WTC11 (cell line): ENCODE measurements around the gene CD300LD. TPM values are rescaled to one million over a fixed set of nuclear protein-coding genes. Genes with fewer than 3 reads are reported as not detected.

ENCODE experiments used
- ATAC-seq: fragments of 200-7000 bp; cut with Tn5 transposase; 2 replicates; pipeline ENCODE4 v1.10.0; 2021; ENCODE audit warnings: mild to moderate bottlenecking, moderate library complexity
- CTCF ChIA-PET: fragments of 300-600 bp; sonication (Branson Sonifier 250); formaldehyde crosslinking; loops from one replicate; lab custom pipeline; 2021; ENCODE audit warnings: antibody characterized with exemption; lab: Charles Lee
- POLR2A ChIA-PET: fragments of 350-600 bp; sonication (Branson Sonifier 250); formaldehyde crosslinking; loops from one replicate; lab custom pipeline; 2021; ENCODE audit warnings: antibody characterized with exemption; lab: Charles Lee
- DNase-seq: peaks from one replicate; pipeline ENCODE4 v3.0.0; 2021; ENCODE audit warnings: low spot score
- H3K27ac Mint-ChIP-seq: 2 replicates; pipeline ENCODE4 v1.8.0; 2021; ENCODE audit warnings: mixed read lengths
- H3K27me3 Mint-ChIP-seq: 2 replicates; pipeline ENCODE4 v1.8.0; 2021; ENCODE audit warnings: low read depth, mild to moderate bottlenecking, moderate library complexity, mixed read lengths
- H3K36me3 Mint-ChIP-seq: 2 replicates; pipeline ENCODE4 v1.8.0; 2021; ENCODE audit warnings: mixed read lengths
- H3K4me1 Mint-ChIP-seq: 2 replicates; pipeline ENCODE4 v1.8.0; 2022; ENCODE audit warnings: mixed read lengths
- H3K4me3 Mint-ChIP-seq: 2 replicates; pipeline ENCODE4 v1.8.0; 2021; ENCODE audit warnings: mild to moderate bottlenecking, moderate library complexity, mixed read lengths
- H3K9me3 Mint-ChIP-seq: 2 replicates; pipeline ENCODE4 v1.8.0; 2021; ENCODE audit warnings: mixed read lengths
- ATF1 ChIP-seq: sonication (generic); formaldehyde crosslinking; IDR thresholded peaks from 2 replicates; pipeline ENCODE4 v1.8.1; 2023; ENCODE audit warnings: mild to moderate bottlenecking, moderate library complexity, missing genetic modification reagents
- FOXK1 ChIP-seq: sonication (generic); formaldehyde crosslinking; IDR thresholded peaks from 2 replicates; pipeline ENCODE4 v1.8.0; 2022; ENCODE audit warnings: mild to moderate bottlenecking, moderate library complexity, missing genetic modification reagents
- GABPB1 ChIP-seq: sonication (generic); formaldehyde crosslinking; IDR thresholded peaks from 2 replicates; pipeline ENCODE4 v1.8.1; 2023; ENCODE audit warnings: mild to moderate bottlenecking, missing genetic modification reagents
- GTF2I ChIP-seq: fragments of 250-450 bp; sonication (Bioruptor Pico); conservative IDR thresholded peaks from 2 replicates; pipeline ENCODE4 v1.4.0; 2021; ENCODE audit warnings: mild to moderate bottlenecking
- IRF2 ChIP-seq: sonication (generic); formaldehyde crosslinking; IDR thresholded peaks from 2 replicates; pipeline ENCODE4 v1.8.0; 2022; ENCODE audit warnings: low read depth, missing genetic modification reagents, borderline replicate concordance
- NR1H2 ChIP-seq: sonication (generic); formaldehyde crosslinking; IDR thresholded peaks from 2 replicates; pipeline ENCODE4 v1.9.0; 2021; ENCODE audit warnings: mild to moderate bottlenecking, moderate library complexity, missing genetic modification reagents
- NR2C2 ChIP-seq: sonication (generic); formaldehyde crosslinking; IDR thresholded peaks from 2 replicates; pipeline ENCODE4 v1.8.0; 2022; ENCODE audit warnings: mild to moderate bottlenecking, missing genetic modification reagents
- NR3C1 ChIP-seq: sonication (generic); formaldehyde crosslinking; conservative IDR thresholded peaks from 2 replicates; pipeline ENCODE4 v1.8.1; 2023; ENCODE audit warnings: low read depth, mild to moderate bottlenecking, missing genetic modification reagents
- SOX15 ChIP-seq: fragments of 250-450 bp; sonication (Bioruptor Pico); IDR thresholded peaks from 2 replicates; pipeline ENCODE4 v1.9.0; 2021; ENCODE audit warnings: mild to moderate bottlenecking
- ZNF232 ChIP-seq: sonication (generic); formaldehyde crosslinking; IDR thresholded peaks from 2 replicates; pipeline ENCODE4 v1.8.0; 2022; ENCODE audit warnings: mild to moderate bottlenecking, missing genetic modification reagents
- total RNA-seq: library from RNA; stranded (reverse); gene quantifications from 3 replicates; pipeline ENCODE4 v1.2.3, GENCODE V29; 2021
- TF ChIP-seq, protein P1 (sequence below): sonication (generic); formaldehyde crosslinking; conservative IDR thresholded peaks from 2 replicates; pipeline ENCODE4 v1.8.1; 2023; ENCODE audit warnings: mild to moderate bottlenecking, low read depth, missing genetic modification reagents, moderate library complexity
- TF ChIP-seq, protein P2 (sequence below): fragments of 250-450 bp; sonication (Bioruptor Pico); IDR thresholded peaks from 2 replicates; pipeline ENCODE4 v2.1.2; 2022; ENCODE audit warnings: mild to moderate bottlenecking, moderate library complexity
- TF ChIP-seq, protein P3 (sequence below): fragments of 250-450 bp; sonication (Bioruptor Pico); IDR thresholded peaks from 2 replicates; pipeline ENCODE4 v1.8.0; 2021; ENCODE audit warnings: mild to moderate bottlenecking

CD300LD gene
- total RNA-seq, 1 experiment from 2014 or later, result not detected

DNA sequence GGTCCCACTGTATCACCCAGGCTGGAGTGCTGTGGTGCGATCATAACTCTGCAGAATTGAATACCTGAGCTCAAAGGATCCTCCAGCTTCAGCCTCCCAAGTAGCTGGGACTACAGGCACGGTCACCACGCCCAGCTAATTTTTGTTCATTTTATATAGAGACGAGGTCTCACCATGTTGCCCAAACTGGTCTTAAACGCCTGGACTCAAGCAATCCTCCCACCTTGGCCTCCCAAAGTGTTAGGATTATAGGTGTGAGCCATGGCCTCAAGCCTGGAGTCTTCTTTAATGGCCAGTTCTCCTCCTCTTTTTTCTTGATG lies 61.3 kb downstream of the CD300LD start:
- H3K4me1 Mint-ChIP-seq, result peaks cover 13% of the 10 kb centered on the region

More for the DNA sequence above, 61.3 kb downstream of the CD300LD start:
- TF ChIP-seq, protein P1, sequence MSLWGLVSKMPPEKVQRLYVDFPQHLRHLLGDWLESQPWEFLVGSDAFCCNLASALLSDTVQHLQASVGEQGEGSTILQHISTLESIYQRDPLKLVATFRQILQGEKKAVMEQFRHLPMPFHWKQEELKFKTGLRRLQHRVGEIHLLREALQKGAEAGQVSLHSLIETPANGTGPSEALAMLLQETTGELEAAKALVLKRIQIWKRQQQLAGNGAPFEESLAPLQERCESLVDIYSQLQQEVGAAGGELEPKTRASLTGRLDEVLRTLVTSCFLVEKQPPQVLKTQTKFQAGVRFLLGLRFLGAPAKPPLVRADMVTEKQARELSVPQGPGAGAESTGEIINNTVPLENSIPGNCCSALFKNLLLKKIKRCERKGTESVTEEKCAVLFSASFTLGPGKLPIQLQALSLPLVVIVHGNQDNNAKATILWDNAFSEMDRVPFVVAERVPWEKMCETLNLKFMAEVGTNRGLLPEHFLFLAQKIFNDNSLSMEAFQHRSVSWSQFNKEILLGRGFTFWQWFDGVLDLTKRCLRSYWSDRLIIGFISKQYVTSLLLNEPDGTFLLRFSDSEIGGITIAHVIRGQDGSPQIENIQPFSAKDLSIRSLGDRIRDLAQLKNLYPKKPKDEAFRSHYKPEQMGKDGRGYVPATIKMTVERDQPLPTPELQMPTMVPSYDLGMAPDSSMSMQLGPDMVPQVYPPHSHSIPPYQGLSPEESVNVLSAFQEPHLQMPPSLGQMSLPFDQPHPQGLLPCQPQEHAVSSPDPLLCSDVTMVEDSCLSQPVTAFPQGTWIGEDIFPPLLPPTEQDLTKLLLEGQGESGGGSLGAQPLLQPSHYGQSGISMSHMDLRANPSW (CRISPR knock-in tag), result no peak
- no peak for TF ChIP-seq GTF2I
- TF ChIP-seq IRF2 (CRISPR knock-in tag), result no peak
- TF ChIP-seq, protein P2, sequence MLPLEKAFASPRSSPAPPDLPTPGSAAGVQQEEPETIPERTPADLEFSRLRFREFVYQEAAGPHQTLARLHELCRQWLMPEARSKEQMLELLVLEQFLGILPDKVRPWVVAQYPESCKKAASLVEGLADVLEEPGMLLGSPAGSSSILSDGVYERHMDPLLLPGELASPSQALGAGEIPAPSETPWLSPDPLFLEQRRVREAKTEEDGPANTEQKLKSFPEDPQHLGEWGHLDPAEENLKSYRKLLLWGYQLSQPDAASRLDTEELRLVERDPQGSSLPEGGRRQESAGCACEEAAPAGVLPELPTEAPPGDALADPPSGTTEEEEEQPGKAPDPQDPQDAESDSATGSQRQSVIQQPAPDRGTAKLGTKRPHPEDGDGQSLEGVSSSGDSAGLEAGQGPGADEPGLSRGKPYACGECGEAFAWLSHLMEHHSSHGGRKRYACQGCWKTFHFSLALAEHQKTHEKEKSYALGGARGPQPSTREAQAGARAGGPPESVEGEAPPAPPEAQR, result no peak
- TF ChIP-seq SOX15 (CRISPR knock-in tag), result no peak
- no peak for TF ChIP-seq ZNF232 (CRISPR knock-in tag)
- TF ChIP-seq NR2C2, result no peak
- no peak for TF ChIP-seq ATF1
- TF ChIP-seq GABPB1 (CRISPR knock-in tag), result no peak
- TF ChIP-seq FOXK1 (CRISPR knock-in tag), result no peak
- TF ChIP-seq, protein P3, sequence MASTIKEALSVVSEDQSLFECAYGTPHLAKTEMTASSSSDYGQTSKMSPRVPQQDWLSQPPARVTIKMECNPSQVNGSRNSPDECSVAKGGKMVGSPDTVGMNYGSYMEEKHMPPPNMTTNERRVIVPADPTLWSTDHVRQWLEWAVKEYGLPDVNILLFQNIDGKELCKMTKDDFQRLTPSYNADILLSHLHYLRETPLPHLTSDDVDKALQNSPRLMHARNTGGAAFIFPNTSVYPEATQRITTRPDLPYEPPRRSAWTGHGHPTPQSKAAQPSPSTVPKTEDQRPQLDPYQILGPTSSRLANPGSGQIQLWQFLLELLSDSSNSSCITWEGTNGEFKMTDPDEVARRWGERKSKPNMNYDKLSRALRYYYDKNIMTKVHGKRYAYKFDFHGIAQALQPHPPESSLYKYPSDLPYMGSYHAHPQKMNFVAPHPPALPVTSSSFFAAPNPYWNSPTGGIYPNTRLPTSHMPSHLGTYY (CRISPR knock-in tag), result no peak
- no peak for TF ChIP-seq NR3C1 (CRISPR knock-in tag)
- no peak for TF ChIP-seq NR1H2 (CRISPR knock-in tag)
- Mint-ChIP-seq H3K36me3 (no peaks in the 10 kb centered on the region), H3K27ac (no peak overlapping the region), H3K27me3 (peaks cover 29% of the 10 kb centered on the region), H3K4me3 (no peak overlapping the region), H3K9me3 (peaks cover 3% of the 10 kb centered on the region; the same call in 1 of the 2 replicates)
- ATAC-seq (no peak), DNase-seq (no peak)
- ChIA-PET CTCF (interaction anchor here (0.6 to 3.2 kb wide), 3 partner anchors 66 to 163 kb away, joined by 3 to 13 read pairs (median 7); no protein-coding TSS in a partner anchor), POLR2A (interaction anchor here (0.6 kb wide), 1 partner anchor 24 kb away, joined by 3 read pairs; no protein-coding TSS in a partner anchor)

Other genes starting within 250 kb of the CD300LD start
- gene BTBD17, start 230.4 kb downstream of the CD300LD start, total RNA-seq, result 0.94 to 2.1 TPM (median 2.0 TPM) in 3 replicates
- 0.25 to 0.73 TPM in 2 of 3 replicates, not detected in the other for gene GPR142, start 224.8 kb downstream of the CD300LD start, total RNA-seq
- 19.6 to 20.7 TPM (median 20.6 TPM) in 3 replicates for gene GPRC5C, start 160.2 kb downstream of the CD300LD start, total RNA-seq
- 1.1 to 2.0 TPM (median 1.7 TPM) in 3 replicates for gene CD300A, start 125.6 kb downstream of the CD300LD start, total RNA-seq
- not detected in 3 replicates for gene CD300LB, start 60.8 kb downstream of the CD300LD start, total RNA-seq
- gene CD300C, start 46.2 kb downstream of the CD300LD start, total RNA-seq, result not detected in 3 replicates
- not detected in 3 replicates for gene CD300H, start 24.8 kb downstream of the CD300LD start, total RNA-seq
- not detected in 3 replicates for gene CD300E, start 31.5 kb upstream of the CD300LD start, total RNA-seq
- gene CD300LF, start 120.6 kb upstream of the CD300LD start, total RNA-seq, result not detected in 3 replicates
- 8.8 to 9.4 TPM (median 8.9 TPM) in 3 replicates for gene RAB37, start 145.0 kb upstream of the CD300LD start, total RNA-seq
- 86.9 to 111 TPM (median 97.1 TPM) in 3 replicates for gene NHERF1, start 156.3 kb upstream of the CD300LD start, total RNA-seq
- gene NAT9, start 184.1 kb upstream of the CD300LD start, total RNA-seq, result 66.0 to 71.2 TPM (median 67.1 TPM) in 3 replicates